HUES48 (cell line): ENCODE measurements around the gene MED29.

Source experiments
- H3K27ac ChIP-seq: one replicate; pipeline ENCODE4 v1.7.0; 2013; ENCODE audit warnings: low read depth, low read length, inconsistent platforms
- H3K27me3 ChIP-seq: 2 replicates; pipeline ENCODE4 v1.6.1; 2013; ENCODE audit warnings: mild to moderate bottlenecking, low read length; ENCODE audit not compliant: control insufficient read depth, insufficient read depth
- H3K36me3 ChIP-seq: 2 replicates; pipeline ENCODE4 v1.6.1; 2013; ENCODE audit warnings: low read length; ENCODE audit not compliant: control insufficient read depth, insufficient read depth
- H3K4me1 ChIP-seq: 2 replicates; pipeline ENCODE4 v1.6.1; 2013; ENCODE audit warnings: mild to moderate bottlenecking, low read length; ENCODE audit not compliant: control insufficient read depth, insufficient read depth
- H3K4me3 ChIP-seq: 2 replicates; pipeline ENCODE4 v1.5.1; 2013; ENCODE audit warnings: mild to moderate bottlenecking, low read depth, low read length
- H3K9ac ChIP-seq: 2 replicates; pipeline ENCODE4 v1.6.1; 2013; ENCODE audit warnings: mild to moderate bottlenecking, low read depth, low read length, moderate library complexity
- H3K9me3 ChIP-seq: 2 replicates; pipeline ENCODE4 v1.6.1; 2013; ENCODE audit warnings: low read length; ENCODE audit not compliant: control insufficient read depth, insufficient read depth

The MED29 gene

GRCh38 chr19:39408392-39409207, 17.4 kb downstream of the MED29 start:
- H3K4me1 ChIP-seq: peaks cover 34% of the 10 kb centered on the region
- 0 out of 2 replicates have a peak, but pooled peaks cover 4% of the 10 kb centered on the region for H3K36me3 ChIP-seq
- H3K27me3 ChIP-seq: no peaks in the 10 kb centered on the region
- peak overlapping the region; percentile 99 for H3K4me3 ChIP-seq
- H3K27ac ChIP-seq: peak overlapping the region; percentile 97
- no peak overlapping the region for H3K9ac ChIP-seq
- H3K9me3 ChIP-seq: no peaks in the 10 kb centered on the region

- Histone ChIP-seq H3K4me1 (peaks cover 32% of the 10 kb centered on the region), H3K27ac (peak overlapping the region; percentile 97), H3K36me3 (0 out of 2 replicates have a peak, but pooled peaks cover 4% of the 10 kb centered on the region), H3K27me3 (no peaks in the 10 kb centered on the region), H3K9ac (peak overlapping the region; percentile 91), H3K4me3 (peak overlapping the region; percentile 81), H3K9me3 (no peaks in the 10 kb centered on the region)
Measured at GRCh38 chr19:39409208-39410016, 18.2 kb downstream of the MED29 start.

- peaks cover 39% of the 10 kb centered on the region for H3K4me1 ChIP-seq
- H3K4me3 ChIP-seq: peak overlapping the region; percentile 81
- H3K36me3 ChIP-seq: 0 out of 2 replicates have a peak, but pooled peaks cover 8% of the 10 kb centered on the region
- H3K9ac ChIP-seq: peak overlapping the region; percentile 91
- peak overlapping the region; percentile 97 for H3K27ac ChIP-seq
- no peaks in the 10 kb centered on the region for H3K27me3 ChIP-seq
- no peaks in the 10 kb centered on the region for H3K9me3 ChIP-seq
Measured at GRCh38 chr19:39410017-39410830, 19.0 kb downstream of the MED29 start.

GRCh38 chr19:39410831-39411080, 19.6 kb downstream of the MED29 start:
- H3K9me3 ChIP-seq: no peaks in the 10 kb centered on the region
- H3K27me3 ChIP-seq: no peaks in the 10 kb centered on the region
- H3K4me1 ChIP-seq: peaks cover 37% of the 10 kb centered on the region
- H3K27ac ChIP-seq: peak overlapping the region; percentile 97
- 0 out of 2 replicates have a peak overlapping the region, but pooled peaks have one; percentile 91 for H3K9ac ChIP-seq
- peaks cover 12% of the 10 kb centered on the region for H3K36me3 ChIP-seq
- peak overlapping the region; percentile 81 for H3K4me3 ChIP-seq

GRCh38 chr19:39411081-39411831, 20.1 kb downstream of the MED29 start:
- peak overlapping the region; percentile 97 for H3K27ac ChIP-seq
- H3K4me1 ChIP-seq: peaks cover 32% of the 10 kb centered on the region
- no peaks in the 10 kb centered on the region for H3K27me3 ChIP-seq
- H3K36me3 ChIP-seq: peaks cover 17% of the 10 kb centered on the region
- no peak overlapping the region for H3K9ac ChIP-seq
- H3K9me3 ChIP-seq: no peaks in the 10 kb centered on the region
- peak overlapping the region; percentile 81 for H3K4me3 ChIP-seq

- Histone ChIP-seq H3K27me3 (no peaks in the 10 kb centered on the region), H3K4me3 (peak overlapping the region; percentile 65), H3K36me3 (peaks cover 22% of the 10 kb centered on the region), H3K27ac (peak overlapping the region; percentile 97), H3K4me1 (peaks cover 31% of the 10 kb centered on the region), H3K9me3 (no peaks in the 10 kb centered on the region), H3K9ac (no peak overlapping the region)
Measured at GRCh38 chr19:39411832-39412099, 20.6 kb downstream of the MED29 start.

GRCh38 chr19:39412100-39412866, 21.1 kb downstream of the MED29 start, which contains the start of gene PLEKHG2:
TSS of gene PLEKHG2 (plus strand) at chr19:39412669. CDS start at chr19:39414087, 1,418 bp downstream.
- H3K9me3 ChIP-seq: no peaks in the 10 kb centered on the region
- H3K36me3 ChIP-seq: peaks cover 27% of the 10 kb centered on the region
- no peaks in the 10 kb centered on the region for H3K27me3 ChIP-seq
- H3K4me3 ChIP-seq: peak within 1 kb of the TSS; percentile 98
- peak within 1 kb of the TSS; percentile 92 for H3K9ac ChIP-seq
- peak within 1 kb of the TSS; percentile 98 for H3K27ac ChIP-seq
- H3K4me1 ChIP-seq: peaks cover 31% of the 10 kb centered on the region

- Histone ChIP-seq H3K9ac (peak overlapping the region; percentile 92), H3K4me1 (peaks cover 31% of the 10 kb centered on the region), H3K4me3 (peak overlapping the region; percentile 98), H3K36me3 (peaks cover 32% of the 10 kb centered on the region), H3K27me3 (no peaks in the 10 kb centered on the region), H3K9me3 (no peaks in the 10 kb centered on the region), H3K27ac (peak overlapping the region; percentile 98)
Measured at GRCh38 chr19:39412867-39413271, 21.7 kb downstream of the MED29 start.

- H3K9ac ChIP-seq: peak overlapping the region; percentile 92
Measured at GRCh38 chr19:39413272-39413910, 22.2 kb downstream of the MED29 start.

More at GRCh38 chr19:39413272-39413910, 22.2 kb downstream of the MED29 start:
- Histone ChIP-seq H3K4me1 (peaks cover 31% of the 10 kb centered on the region), H3K4me3 (peak overlapping the region; percentile 98), H3K27ac (peak overlapping the region; percentile 98), H3K36me3 (peaks cover 32% of the 10 kb centered on the region), H3K27me3 (no peaks in the 10 kb centered on the region), H3K9me3 (no peaks in the 10 kb centered on the region)
